Heart right ventricle (tissue), 16 donors: ENCODE data around the gene TMEM244. TPM values are rescaled to one million over a fixed set of nuclear protein-coding genes. Genes with fewer than 3 reads are reported as not detected.

ENCODE experiments used
- ATAC-seq, 8 donors: fragments of 200-7000 bp; cut with Tn5 transposase; one replicate each; pipeline ENCODE4 v1.9.1; 2020; ENCODE audit warnings: mild to moderate bottlenecking in 8 of 8, moderate library complexity in 8 of 8, moderate number of reproducible peaks in 1 of 8
- DNase-seq, 2 donors: peaks; one replicate each; pipeline ENCODE4 v3.0.0-alpha.2; 2020
- H3K27ac ChIP-seq, 10 donors: fragments of 200-600 bp; sonication (generic) in 2 of 10; one replicate each; pipeline versions ENCODE4 v1.5.0 to v1.8.0; 2020 to 2022; ENCODE audit warnings: mild to moderate bottlenecking in 3 of 10
- H3K27me3 ChIP-seq, 7 donors: fragments of 200-600 bp; one replicate each; pipeline ENCODE4 v1.8.0; 2021 to 2022; ENCODE audit warnings: mild to moderate bottlenecking in 2 of 7
- H3K36me3 ChIP-seq, 9 donors: fragments of 200-600 bp; sonication (generic) in 1 of 9; one replicate each; pipeline versions ENCODE4 v1.5.0 to v1.8.0; 2020 to 2022; ENCODE audit warnings: mild to moderate bottlenecking in 2 of 9
- H3K4me1 ChIP-seq, 9 donors: fragments of 200-600 bp; sonication (generic) in 1 of 9; one replicate each; pipeline versions ENCODE4 v1.5.0 to v1.8.0; 2020 to 2022; ENCODE audit warnings: mild to moderate bottlenecking in 4 of 9
- H3K4me3 ChIP-seq, 10 donors: fragments of 200-600 bp; sonication (generic) in 2 of 10; one replicate each; pipeline versions ENCODE4 v1.5.0 to v1.8.0; 2020 to 2022; ENCODE audit warnings: mild to moderate bottlenecking in 7 of 10, moderate library complexity in 2 of 10
- H3K9me3 ChIP-seq, 11 donors: fragments of 200-600 bp in 10 of 11; sonication (generic) in 2 of 11; one replicate each; pipeline versions ENCODE4 v1.5.0 to v1.8.0; 2013 to 2022; ENCODE audit warnings: mild to moderate bottlenecking in 2 of 11, control low read depth in 1 of 11, moderate library complexity in 1 of 11
- WGBS, 2 donors: extraction: QIAGEN DNeasy Blood & Tissue Kit; methylation state at CpG; one replicate each; pipeline ENCODE4 v1.1.7; 2013; ENCODE audit warnings: inconsistent platforms in 1 of 2; 5-methylcytosine and 5-hydroxymethylcytosine counted together
- intact Hi-C, 10 donors: fragments of 100-400 bp; cut with DNase I; formaldehyde crosslinking; loops; one replicate each; pipeline versions ENCODE4 v1.11.1 to v1.14.2; 2022
- polyA plus RNA-seq, 2 donors: library from polyadenylated mRNA; stranded (reverse); fragments of 200-250 nt; gene quantifications; one replicate each; pipeline ENCODE4 v1.2.3, GENCODE V29; 2013
- total RNA-seq, 10 donors: library from RNA; stranded (reverse); fragmentation: NEBNext Ultra II Directional in 3 of 10; extraction: Animal tissue kit (Norgen Biotek cat#: 25700) in 3 of 10; gene quantifications; one replicate each; pipeline versions ENCODE4 v1.2.1 to v1.2.4, GENCODE V29; 2021 to 2023
- TF ChIP-seq, protein P1 (sequence below), 9 donors: fragments of 200-600 bp; sonication (generic) in 2 of 9; IDR thresholded peaks; one replicate each; pipeline versions ENCODE4 v1.5.0 to v1.8.0; 2021 to 2022; ENCODE audit warnings: antibody characterized with exemption in 9 of 9, mild to moderate bottlenecking in 5 of 9, moderate library complexity in 1 of 9
- donor health status: Arrhythmogenic right ventricular cardiomyopathy.
- donor health status: ischemic (EF 13 %, LVEDD 7.1; RV severe dilation, severe dysfunction).
- donor health status: healthy with polysubstance abuse.
- donor health status: DM: no; HTN: yes; CAD: no.
- donor health status: DM: no; HTN: no; CAD: no.
- donor health status: ischemic (EF 25% LVEDD 6.9; RV normal size, moderate dysfunction).
- donor health status: ischemic (EF 25% LVEDD 5.7; RV mildly dilated, moderate dysfunction).
- donor health status: healthy.
- donor health status: DM: yes; HTN: yes; CAD: no.
- donor health status: Ischemic cardiomyopathy.
- donor health status: ischemic (EF 35%, LVEDD 5.7; RV mildly dilated, moderate dysfunction).
- donor health status: nonischemic (EF 11% LVEDD 7.7; RV severe dilation, severe dysfunction).
- donor health status: DM: yes; HTN: yes; CAD: no.
- donor health status: PGD.
- donor health status: ischemic (EF 29% LVEDD 5.4; RV normal size, mild dysfunction).
- donor health status: nonischemic (EF 23%, LVEDD 6.1; RV moderate dilation, normal function).

TMEM244 gene
- total and polyA plus RNA-seq, 12 donors, result not detected

DNA sequence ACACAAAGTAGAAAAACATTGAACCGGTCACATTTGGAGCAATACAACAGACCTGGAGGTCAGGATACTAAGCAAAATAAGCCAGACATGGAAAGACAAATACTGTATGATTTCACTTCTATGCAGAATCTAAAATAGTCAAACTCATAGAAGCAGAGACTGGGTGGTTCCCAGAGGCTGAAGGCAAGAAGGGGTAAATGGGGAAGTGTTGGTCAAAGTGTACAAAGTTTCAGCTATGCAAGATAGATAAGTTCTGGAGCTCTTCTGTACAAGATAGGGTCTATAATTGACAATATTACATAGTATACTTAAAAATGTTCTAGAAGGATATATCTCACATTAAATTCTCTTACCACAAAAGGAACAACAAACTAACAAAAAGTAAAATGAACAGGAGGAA, 70.3 kb downstream of the TMEM244 start:
- intact Hi-C loops, result no loop called here
- TF ChIP-seq, protein P1, sequence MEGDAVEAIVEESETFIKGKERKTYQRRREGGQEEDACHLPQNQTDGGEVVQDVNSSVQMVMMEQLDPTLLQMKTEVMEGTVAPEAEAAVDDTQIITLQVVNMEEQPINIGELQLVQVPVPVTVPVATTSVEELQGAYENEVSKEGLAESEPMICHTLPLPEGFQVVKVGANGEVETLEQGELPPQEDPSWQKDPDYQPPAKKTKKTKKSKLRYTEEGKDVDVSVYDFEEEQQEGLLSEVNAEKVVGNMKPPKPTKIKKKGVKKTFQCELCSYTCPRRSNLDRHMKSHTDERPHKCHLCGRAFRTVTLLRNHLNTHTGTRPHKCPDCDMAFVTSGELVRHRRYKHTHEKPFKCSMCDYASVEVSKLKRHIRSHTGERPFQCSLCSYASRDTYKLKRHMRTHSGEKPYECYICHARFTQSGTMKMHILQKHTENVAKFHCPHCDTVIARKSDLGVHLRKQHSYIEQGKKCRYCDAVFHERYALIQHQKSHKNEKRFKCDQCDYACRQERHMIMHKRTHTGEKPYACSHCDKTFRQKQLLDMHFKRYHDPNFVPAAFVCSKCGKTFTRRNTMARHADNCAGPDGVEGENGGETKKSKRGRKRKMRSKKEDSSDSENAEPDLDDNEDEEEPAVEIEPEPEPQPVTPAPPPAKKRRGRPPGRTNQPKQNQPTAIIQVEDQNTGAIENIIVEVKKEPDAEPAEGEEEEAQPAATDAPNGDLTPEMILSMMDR (IDR thresholded peaks at IDR 0.05), result no peak
- ATAC-seq (no peak), DNase-seq (no peak)
- Histone ChIP-seq H3K27ac (no peak overlapping the region), H3K36me3 (no peaks in the 10 kb centered on the region), H3K4me1 (no peaks in the 10 kb centered on the region), H3K9me3 (no peaks in the 10 kb centered on the region), H3K27me3 (peaks cover 0 to 12% (median 5%) of the 10 kb centered on the region in 7 donors), H3K4me3 (no peak overlapping the region)
- 89 to 96% methylated on average over 1 of the region's 1 CpG for WGBS, 2 donors

DNA sequence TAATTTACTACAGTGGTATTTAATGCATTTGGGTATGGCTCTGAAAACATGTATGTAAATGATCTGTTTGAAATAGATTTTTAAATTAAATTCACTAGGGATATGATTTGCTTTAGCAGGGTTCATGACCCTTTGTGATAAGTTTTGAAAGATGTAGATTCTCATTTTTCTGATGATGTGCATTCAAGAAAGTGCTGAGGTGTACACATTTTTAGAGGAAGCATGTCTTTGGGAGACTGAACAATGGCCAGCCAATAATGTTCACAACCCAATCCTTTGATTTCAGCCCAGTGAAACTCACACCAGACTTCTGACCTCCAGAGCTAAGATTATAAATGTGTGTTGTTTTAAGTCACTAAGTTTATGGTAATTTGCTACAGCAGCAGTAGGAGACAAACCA, 71.1 kb downstream of the TMEM244 start:
- H3K27me3 ChIP-seq, result peaks cover 0 to 12% (median 5%) of the 10 kb centered on the region in 7 donors
- DNase-seq, result no peak
- no peaks in the 10 kb centered on the region for H3K4me1 ChIP-seq
- TF ChIP-seq, protein P1 (IDR thresholded peaks at IDR 0.05), result no peak
- no peaks in the 10 kb centered on the region for H3K36me3 ChIP-seq
- H3K27ac ChIP-seq, result no peak overlapping the region
- no peak overlapping the region for H3K4me3 ChIP-seq
- intact Hi-C loops, result no loop called here
- ATAC-seq, result no peak
- no peaks in the 10 kb centered on the region for H3K9me3 ChIP-seq

DNA sequence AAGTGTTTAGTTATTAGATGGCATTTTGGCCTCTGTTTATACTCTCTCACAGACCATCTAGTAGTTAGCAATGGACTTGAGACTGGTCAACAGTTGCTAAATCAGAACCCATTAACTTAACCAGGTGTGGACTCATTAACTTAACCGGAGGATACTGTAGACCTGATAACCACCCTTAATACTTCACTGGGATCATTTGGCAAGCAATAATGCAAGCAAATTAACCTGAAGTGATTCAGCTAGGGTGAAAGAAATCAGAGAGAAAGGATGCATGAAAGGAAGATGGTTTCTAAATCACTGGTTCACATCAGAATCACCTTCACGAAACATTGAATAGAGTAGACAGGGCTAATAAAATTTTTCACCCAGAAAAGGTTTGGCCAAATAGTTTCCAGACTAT, 73.3 kb downstream of the TMEM244 start:
- peaks cover 0 to 12% (median 5%) of the 10 kb centered on the region in 7 donors for H3K27me3 ChIP-seq
- H3K4me1 ChIP-seq, result no peaks in the 10 kb centered on the region
- no peaks in the 10 kb centered on the region for H3K36me3 ChIP-seq
- ATAC-seq (no peak), DNase-seq (no peak)
- no peak overlapping the region for H3K27ac ChIP-seq
- no peak overlapping the region for H3K4me3 ChIP-seq
- intact Hi-C loops, result no loop called here
- H3K9me3 ChIP-seq, result no peaks in the 10 kb centered on the region
- WGBS, 2 donors, result 89 to 90% methylated on average over 2 of the region's 2 CpGs
- TF ChIP-seq, protein P1 (IDR thresholded peaks at IDR 0.05), result no peak

DNA sequence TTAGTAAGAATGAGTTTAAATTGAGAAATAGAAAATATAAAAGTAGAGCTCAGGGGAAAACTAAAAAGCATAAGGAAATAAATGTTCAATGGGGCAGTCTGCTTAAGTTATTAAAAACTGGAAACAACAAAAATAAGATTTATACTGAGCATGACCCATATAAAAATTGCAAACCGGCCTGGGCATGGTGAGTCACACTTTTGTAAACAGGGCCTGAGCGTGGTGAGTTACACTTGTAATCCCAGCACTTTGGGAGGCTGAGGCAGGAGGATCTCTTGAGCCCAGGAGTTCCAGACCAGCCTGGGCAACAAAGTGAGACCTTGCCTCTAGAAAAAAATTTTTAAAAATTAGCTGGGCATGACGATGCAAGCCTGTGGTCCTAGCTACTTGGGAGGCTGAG, 74.6 kb downstream of the TMEM244 start:
- no peak overlapping the region for H3K4me3 ChIP-seq
- H3K36me3 ChIP-seq, result no peaks in the 10 kb centered on the region
- H3K4me1 ChIP-seq, result no peaks in the 10 kb centered on the region
- intact Hi-C loops, result no loop called here
- 79 to 91% methylated on average over 3 of the region's 3 CpGs for WGBS, 2 donors
- H3K9me3 ChIP-seq, result no peaks in the 10 kb centered on the region
- no peak overlapping the region for H3K27ac ChIP-seq
- TF ChIP-seq, protein P1 (IDR thresholded peaks at IDR 0.05), result no peak
- peaks cover 0 to 5% (median 0%) of the 10 kb centered on the region in 7 donors for H3K27me3 ChIP-seq
- DNase-seq (no peak), ATAC-seq (no peak)

DNA sequence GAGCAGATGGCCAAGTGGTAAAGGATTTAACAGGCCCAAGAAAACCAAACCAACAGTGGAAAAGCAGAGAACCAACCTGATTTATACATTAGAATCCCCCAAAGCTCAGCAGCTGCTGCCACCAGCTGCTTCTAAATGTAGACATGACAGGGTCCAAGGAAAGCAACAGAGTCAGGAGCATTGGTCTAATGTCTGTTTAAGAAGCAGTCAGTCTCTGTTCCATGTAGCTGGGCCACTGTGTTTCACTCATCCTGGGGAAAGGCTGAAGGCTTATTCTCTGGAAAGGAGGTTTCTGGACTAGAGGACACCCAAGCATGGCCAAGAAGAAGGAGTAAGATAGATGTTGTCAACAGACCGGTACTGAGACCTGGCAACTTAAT, 75.4 kb downstream of the TMEM244 start:
- Histone ChIP-seq H3K27me3 (peaks cover 0 to 5% (median 0%) of the 10 kb centered on the region in 7 donors), H3K9me3 (no peaks in the 10 kb centered on the region), H3K27ac (no peak overlapping the region), H3K4me3 (no peak overlapping the region), H3K36me3 (no peaks in the 10 kb centered on the region), H3K4me1 (no peaks in the 10 kb centered on the region)
- 83 to 90% methylated on average over 1 of the region's 1 CpG for WGBS, 2 donors
- TF ChIP-seq, protein P1 (IDR thresholded peaks at IDR 0.05), result no peak
- DNase-seq (no peak), ATAC-seq (no peak)
- intact Hi-C loops, result no loop called here
